Measurements from ENCODE around the gene RSPO1.

RSPO1 gene

GRCh38 chr1:37605806-37606474, 28.8 kb downstream of the RSPO1 start:
- Histone ChIP-seq H3K36me3 (ENCODE audit: control insufficient read depth in 5 of 5, insufficient read depth in 5 of 5, low read length in 5 of 5) (no peaks in the 10 kb centered on the region), H3K27ac (ENCODE audit: low read depth, low read length) (no peak overlapping the region), H3K27me3 (ENCODE audit: control insufficient read depth in 5 of 5, insufficient read depth in 4 of 5, low read length in 5 of 5) (peaks cover 0 to 2% (median 0%) of the 10 kb centered on the region in 5 donors), H3K9ac (ENCODE audit: low read length in 5 of 5) (no peak overlapping the region), H3K9me3 (ENCODE audit: control insufficient read depth in 5 of 5, low read length in 5 of 5) (no peaks in the 10 kb centered on the region), H3K4me3 (ENCODE audit: low read depth in 1 of 5, low read length in 5 of 5) (no peak overlapping the region), H3K4me1 (ENCODE audit: control insufficient read depth in 5 of 5, insufficient read depth in 5 of 5, low read length in 5 of 5) (peaks cover 0 to 25% (median 10%) of the 10 kb centered on the region in 5 donors)

- no peak overlapping the region for H3K9ac ChIP-seq (ENCODE audit: low read length in 5 of 5)
- H3K4me3 ChIP-seq (ENCODE audit: low read depth in 1 of 5, low read length in 5 of 5) = no peak overlapping the region
- peaks cover 0 to 25% (median 10%) of the 10 kb centered on the region in 5 donors for H3K4me1 ChIP-seq (ENCODE audit: control insufficient read depth in 5 of 5, insufficient read depth in 5 of 5, low read length in 5 of 5)
- no peaks in the 10 kb centered on the region for H3K9me3 ChIP-seq (ENCODE audit: control insufficient read depth in 5 of 5, low read length in 5 of 5)
- peaks cover 0 to 3% (median 0%) of the 10 kb centered on the region in 5 donors for H3K27me3 ChIP-seq (ENCODE audit: control insufficient read depth in 5 of 5, insufficient read depth in 4 of 5, low read length in 5 of 5)
- no peak overlapping the region for H3K27ac ChIP-seq (ENCODE audit: low read depth, low read length)
- no peaks in the 10 kb centered on the region for H3K36me3 ChIP-seq (ENCODE audit: control insufficient read depth in 5 of 5, insufficient read depth in 5 of 5, low read length in 5 of 5)
Observed at GRCh38 chr1:37605061-37605650, 29.5 kb downstream of the RSPO1 start.

GRCh38 chr1:37602750-37603694, 31.7 kb downstream of the RSPO1 start:
- H3K4me1 ChIP-seq (ENCODE audit: control insufficient read depth in 5 of 5, insufficient read depth in 5 of 5, low read length in 5 of 5) = peaks cover 0 to 25% (median 10%) of the 10 kb centered on the region in 5 donors
- no peak overlapping the region for H3K9ac ChIP-seq (ENCODE audit: low read length in 5 of 5)
- peaks cover 0 to 5% (median 0%) of the 10 kb centered on the region in 5 donors for H3K27me3 ChIP-seq (ENCODE audit: control insufficient read depth in 5 of 5, insufficient read depth in 4 of 5, low read length in 5 of 5)
- H3K9me3 ChIP-seq (ENCODE audit: control insufficient read depth in 5 of 5, low read length in 5 of 5) = no peaks in the 10 kb centered on the region
- no peak overlapping the region for H3K4me3 ChIP-seq (ENCODE audit: low read depth in 1 of 5, low read length in 5 of 5)
- no peak overlapping the region for H3K27ac ChIP-seq (ENCODE audit: low read depth, low read length)
- H3K36me3 ChIP-seq (ENCODE audit: control insufficient read depth in 5 of 5, insufficient read depth in 5 of 5, low read length in 5 of 5) = no peaks in the 10 kb centered on the region

- Histone ChIP-seq H3K27ac (ENCODE audit: low read depth, low read length) (no peak overlapping the region), H3K9ac (ENCODE audit: low read length in 5 of 5) (no peak overlapping the region), H3K36me3 (ENCODE audit: control insufficient read depth in 5 of 5, insufficient read depth in 5 of 5, low read length in 5 of 5) (no peaks in the 10 kb centered on the region), H3K4me1 (ENCODE audit: control insufficient read depth in 5 of 5, insufficient read depth in 5 of 5, low read length in 5 of 5) (peaks cover 0 to 22% (median 10%) of the 10 kb centered on the region in 5 donors), H3K4me3 (ENCODE audit: low read depth in 1 of 5, low read length in 5 of 5) (no peak overlapping the region), H3K27me3 (ENCODE audit: control insufficient read depth in 5 of 5, insufficient read depth in 4 of 5, low read length in 5 of 5) (peaks cover 0 to 5% (median 0%) of the 10 kb centered on the region in 5 donors), H3K9me3 (ENCODE audit: control insufficient read depth in 5 of 5, low read length in 5 of 5) (no peaks in the 10 kb centered on the region)
Observed at GRCh38 chr1:37601441-37601840, 33.3 kb downstream of the RSPO1 start.

- H3K27me3 ChIP-seq (ENCODE audit: control insufficient read depth in 5 of 5, insufficient read depth in 4 of 5, low read length in 5 of 5) = peaks cover 0 to 5% (median 0%) of the 10 kb centered on the region in 5 donors
- H3K27ac ChIP-seq (ENCODE audit: low read depth, low read length) = no peak overlapping the region
- H3K4me1 ChIP-seq (ENCODE audit: control insufficient read depth in 5 of 5, insufficient read depth in 5 of 5, low read length in 5 of 5) = peaks cover 0 to 19% (median 15%) of the 10 kb centered on the region in 5 donors
- no peak overlapping the region for H3K4me3 ChIP-seq (ENCODE audit: low read depth in 1 of 5, low read length in 5 of 5)
- no peak overlapping the region for H3K9ac ChIP-seq (ENCODE audit: low read length in 5 of 5)
- H3K36me3 ChIP-seq (ENCODE audit: control insufficient read depth in 5 of 5, insufficient read depth in 5 of 5, low read length in 5 of 5) = no peaks in the 10 kb centered on the region
- H3K9me3 ChIP-seq (ENCODE audit: control insufficient read depth in 5 of 5, low read length in 5 of 5) = no peaks in the 10 kb centered on the region
Observed at GRCh38 chr1:37599940-37600339, 34.8 kb downstream of the RSPO1 start.

- Histone ChIP-seq H3K27ac (ENCODE audit: low read depth, low read length) (peak overlapping the region; percentile 88), H3K36me3 (ENCODE audit: control insufficient read depth in 5 of 5, insufficient read depth in 5 of 5, low read length in 5 of 5) (peaks cover 12 to 18% (median 14%) of the 10 kb centered on the region in 5 donors), H3K4me3 (ENCODE audit: low read depth in 1 of 5, low read length in 5 of 5) (peak overlapping the region; percentile 84 to 99 (median 92)), H3K9ac (ENCODE audit: low read length in 5 of 5) (peak overlapping the region in 4 of 5 donors; percentile 67 to 97 (median 82)), H3K4me1 (ENCODE audit: control insufficient read depth in 5 of 5, insufficient read depth in 5 of 5, low read length in 5 of 5) (peaks cover 2 to 26% (median 22%) of the 10 kb centered on the region in 5 donors), H3K27me3 (ENCODE audit: control insufficient read depth in 5 of 5, insufficient read depth in 4 of 5, low read length in 5 of 5) (peaks cover 0 to 3% (median 0%) of the 10 kb centered on the region in 5 donors), H3K9me3 (ENCODE audit: control insufficient read depth in 5 of 5, low read length in 5 of 5) (no peaks in the 10 kb centered on the region)
Observed at GRCh38 chr1:37596182-37596667, 38.5 kb downstream of the RSPO1 start.

- Histone ChIP-seq H3K4me3 (ENCODE audit: low read depth in 1 of 5, low read length in 5 of 5) (peak within 1 kb of the TSS; percentile 90 to 100 (median 99)), H3K27ac (ENCODE audit: low read depth, low read length) (peak within 1 kb of the TSS; percentile 88), H3K4me1 (ENCODE audit: control insufficient read depth in 5 of 5, insufficient read depth in 5 of 5, low read length in 5 of 5) (peaks cover 2 to 26% (median 22%) of the 10 kb centered on the region in 5 donors), H3K9me3 (ENCODE audit: control insufficient read depth in 5 of 5, low read length in 5 of 5) (no peaks in the 10 kb centered on the region), H3K27me3 (ENCODE audit: control insufficient read depth in 5 of 5, insufficient read depth in 4 of 5, low read length in 5 of 5) (peaks cover 0 to 3% (median 0%) of the 10 kb centered on the region in 5 donors), H3K9ac (ENCODE audit: low read length in 5 of 5) (peak within 1 kb of the TSS; percentile 89 to 97 (median 95)), H3K36me3 (ENCODE audit: control insufficient read depth in 5 of 5, insufficient read depth in 5 of 5, low read length in 5 of 5) (peaks cover 18 to 24% (median 20%) of the 10 kb centered on the region in 5 donors)
Observed at GRCh38 chr1:37595440-37596181, 39.1 kb downstream of the RSPO1 start, which contains the start of gene GNL2. Gene GNL2, minus strand, starts transcription at chr1:37595937. Its CDS starts 115 bp downstream, at chr1:37595822.

- Histone ChIP-seq H3K4me1 (ENCODE audit: control insufficient read depth in 5 of 5, insufficient read depth in 5 of 5, low read length in 5 of 5) (peaks cover 2 to 26% (median 22%) of the 10 kb centered on the region in 5 donors), H3K27me3 (ENCODE audit: control insufficient read depth in 5 of 5, insufficient read depth in 4 of 5, low read length in 5 of 5) (no peaks in the 10 kb centered on the region), H3K9ac (ENCODE audit: low read length in 5 of 5) (peak overlapping the region in 1 of 5 donors; percentile 43), H3K36me3 (ENCODE audit: control insufficient read depth in 5 of 5, insufficient read depth in 5 of 5, low read length in 5 of 5) (peaks cover 29 to 43% (median 32%) of the 10 kb centered on the region in 5 donors), H3K9me3 (ENCODE audit: control insufficient read depth in 5 of 5, low read length in 5 of 5) (no peaks in the 10 kb centered on the region), H3K4me3 (ENCODE audit: low read depth in 1 of 5, low read length in 5 of 5) (no peak overlapping the region), H3K27ac (ENCODE audit: low read depth, low read length) (no peak overlapping the region)
Observed at GRCh38 chr1:37593726-37594125, 41.0 kb downstream of the RSPO1 start.

GRCh38 chr1:37588939-37589338, 45.8 kb downstream of the RSPO1 start:
- Histone ChIP-seq H3K4me3 (ENCODE audit: low read depth in 1 of 5, low read length in 5 of 5) (no peak overlapping the region), H3K27me3 (ENCODE audit: control insufficient read depth in 5 of 5, insufficient read depth in 4 of 5, low read length in 5 of 5) (no peaks in the 10 kb centered on the region), H3K27ac (ENCODE audit: low read depth, low read length) (no peak overlapping the region), H3K4me1 (ENCODE audit: control insufficient read depth in 5 of 5, insufficient read depth in 5 of 5, low read length in 5 of 5) (peaks cover 0 to 4% (median 2%) of the 10 kb centered on the region in 5 donors), H3K9ac (ENCODE audit: low read length in 5 of 5) (no peak overlapping the region), H3K36me3 (ENCODE audit: control insufficient read depth in 5 of 5, insufficient read depth in 5 of 5, low read length in 5 of 5) (peaks cover 54 to 86% (median 60%) of the 10 kb centered on the region in 5 donors), H3K9me3 (ENCODE audit: control insufficient read depth in 5 of 5, low read length in 5 of 5) (no peaks in the 10 kb centered on the region)
